ENCODE measurements around the gene GRIN2C.

- TF ChIP-seq PBX3 (CRISPR knock-in tag; IDR thresholded peaks at IDR 0.05) (no peak), CTCF (tag by site-specific recombination; IDR thresholded peaks at IDR 0.05) (no peak), SP3 (tag by site-specific recombination; IDR thresholded peaks at IDR 0.05) (no peak), TCF7L2 (IDR thresholded peaks at IDR 0.05; ENCODE audit: borderline replicate concordance, low read depth, low read length) (no peak), ELK4 (IDR thresholded peaks at IDR 0.05; ENCODE audit: borderline replicate concordance, low read depth, low read length) (no peak), ZNF830 (tag by site-specific recombination; IDR thresholded peaks at IDR 0.05; ENCODE audit: low read depth) (no peak), REPIN1 (tag by site-specific recombination; IDR thresholded peaks at IDR 0.05; ENCODE audit: low read depth) (no peak), GLI4 (tag by site-specific recombination; IDR thresholded peaks at IDR 0.05) (no peak), ZNF558 (tag by site-specific recombination; IDR thresholded peaks at IDR 0.05) (no peak), ZNF629 (tag by site-specific recombination; IDR thresholded peaks at IDR 0.05) (no peak), ZNF501 (tag by site-specific recombination; IDR thresholded peaks at IDR 0.05) (no peak)
Observed at GRCh38 chr17:74892974-74893911, 33.6 kb upstream of the GRIN2C start, which contains the start of gene FADS6.

All from HEK293 (cell line).